UCSD-AML1 (cell line): ENCODE results near the gene AK1.

Source experiments
- DNase-seq: peaks from one replicate; lab custom pipeline; 2025; ENCODE audit not compliant: unreplicated experiment; lab: John Stamatoyannopoulos, UW

Gene AK1

DNA sequence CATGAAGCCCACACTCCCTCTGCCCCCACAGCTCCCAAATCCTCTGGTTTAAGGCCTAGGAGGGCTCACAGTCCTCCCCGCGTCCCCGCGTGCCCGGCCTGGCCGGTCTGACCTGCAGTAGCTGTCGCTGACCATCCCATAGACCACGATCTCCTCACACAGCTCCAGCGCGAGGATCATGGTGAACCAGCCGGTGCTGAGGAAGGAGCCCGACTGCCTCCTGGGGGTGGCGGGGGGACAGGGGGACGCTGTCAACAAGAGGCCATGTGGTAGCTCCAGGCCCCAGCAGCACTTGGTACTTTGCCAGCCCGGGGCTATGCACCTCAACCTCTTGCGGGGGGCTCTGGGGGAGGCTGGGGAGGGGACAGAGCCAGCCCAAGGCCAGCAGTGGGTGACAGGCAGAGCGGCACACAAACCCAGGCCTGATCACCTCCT lies 32.4 kb upstream of the AK1 start:
- DNase-seq = no peak

DNA sequence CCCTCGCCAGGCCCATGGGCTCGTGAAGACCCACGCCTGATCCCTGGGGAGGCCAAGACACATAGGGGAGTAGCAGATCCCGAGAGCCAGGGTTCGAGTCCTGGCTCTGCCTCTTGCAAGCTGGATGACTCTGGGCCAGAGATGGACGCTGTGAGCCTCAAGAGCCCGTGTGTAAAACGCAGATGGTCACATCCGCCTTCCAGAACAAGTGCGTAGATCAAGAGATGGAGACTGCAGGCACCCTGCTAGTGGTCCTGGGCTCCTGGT lies 31.1 kb upstream of the AK1 start:
- DNase-seq = no peak

DNA sequence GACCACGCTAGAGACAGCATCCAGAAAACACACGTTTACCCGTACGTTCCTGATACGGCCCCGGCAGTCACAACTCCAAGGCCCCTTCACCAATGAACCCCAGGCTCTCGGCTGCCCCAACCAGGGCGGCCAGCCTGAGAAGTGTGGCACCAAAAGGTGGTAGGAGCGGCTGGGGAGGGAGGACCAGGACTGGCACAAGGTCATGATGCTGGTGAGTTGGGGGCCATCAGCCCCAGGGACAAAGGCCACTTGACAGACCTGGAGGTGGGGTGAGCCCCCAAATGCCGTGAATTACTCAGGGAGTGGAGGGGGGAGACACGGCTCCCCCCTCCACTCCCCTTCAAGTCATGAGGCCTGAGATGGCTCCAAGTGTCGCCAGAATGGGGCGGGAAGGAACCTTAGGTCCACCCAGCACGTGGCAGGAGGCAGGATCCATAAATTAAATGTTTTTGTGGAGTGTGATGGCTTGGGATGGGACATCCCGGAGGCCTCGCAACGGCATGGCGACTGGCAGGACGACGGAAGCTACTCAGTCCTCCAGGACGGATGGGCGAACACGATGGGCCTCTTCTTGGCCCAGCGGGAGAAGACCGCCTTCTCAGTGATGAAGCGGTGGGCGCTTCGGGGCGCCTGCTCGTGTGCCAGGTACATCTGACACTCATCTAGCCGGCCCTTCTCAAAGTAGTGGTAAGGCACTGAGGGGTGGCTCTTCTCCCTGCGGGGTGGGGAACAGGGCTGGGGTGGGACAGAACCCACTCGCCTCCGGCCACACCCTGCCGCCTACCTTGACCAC lies 30.6 kb upstream of the AK1 start:
- no peak for DNase-seq

DNA sequence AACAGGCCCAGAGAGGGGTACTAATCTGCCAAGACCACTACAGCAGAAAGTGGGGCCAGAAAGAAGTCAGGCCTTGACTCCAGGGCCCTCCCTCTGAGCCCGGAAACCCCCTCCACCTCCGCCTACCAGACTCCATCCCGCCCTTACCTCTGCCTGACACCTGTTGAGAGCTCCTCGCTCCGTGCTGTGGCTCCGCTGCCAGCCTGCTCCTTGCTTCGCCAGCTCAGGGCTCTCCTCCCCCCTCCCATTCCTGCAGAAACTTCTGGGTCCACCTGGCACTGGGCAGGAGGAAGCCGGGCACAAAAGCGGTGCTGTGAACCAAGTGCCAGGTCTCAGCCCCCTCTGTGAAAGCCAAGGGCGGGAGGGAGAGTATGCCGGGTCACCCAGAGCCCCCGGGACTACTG lies 28.3 kb upstream of the AK1 start:
- no peak for DNase-seq

DNA sequence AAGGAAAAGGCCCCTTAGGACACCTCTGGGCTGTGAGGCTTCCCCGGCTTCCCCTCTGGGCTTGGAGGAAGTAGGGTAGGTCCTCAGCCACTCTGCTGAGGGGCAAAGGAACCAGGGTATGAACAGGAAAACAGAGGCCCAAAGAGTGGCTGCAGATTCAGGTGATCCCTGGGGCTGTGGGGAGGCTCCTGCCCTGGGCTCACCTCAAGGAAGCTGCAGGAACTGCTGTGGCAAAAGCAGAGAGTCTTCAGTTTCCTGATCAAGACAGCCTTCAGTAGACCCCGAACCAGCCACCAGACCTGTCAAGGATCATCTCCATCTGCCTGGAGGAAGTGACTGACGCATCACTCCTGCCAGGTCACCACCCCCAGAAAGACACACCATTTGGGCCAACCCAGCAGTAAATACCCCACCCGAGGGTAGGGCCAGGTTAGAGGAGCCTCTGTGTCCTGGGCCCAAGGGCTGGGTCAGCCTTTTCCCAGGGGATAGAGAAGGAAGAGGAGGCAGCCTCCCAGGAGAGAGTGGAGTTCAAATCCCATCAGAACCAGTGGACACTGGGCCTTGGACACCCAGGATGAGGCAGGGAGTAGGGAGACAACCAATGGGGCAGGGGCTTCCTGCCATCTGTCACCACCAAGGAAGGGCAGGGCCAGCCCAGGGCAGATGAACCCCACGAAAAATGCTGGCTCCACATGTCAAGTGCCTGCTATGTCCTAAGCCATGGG lies 27.7 kb upstream of the AK1 start:
- DNase-seq = peak; percentile 72

- DNase-seq = peak; percentile 72
Measured at GRCh38 chr9:127904561-127905003, 27.1 kb upstream of the AK1 start.

DNA sequence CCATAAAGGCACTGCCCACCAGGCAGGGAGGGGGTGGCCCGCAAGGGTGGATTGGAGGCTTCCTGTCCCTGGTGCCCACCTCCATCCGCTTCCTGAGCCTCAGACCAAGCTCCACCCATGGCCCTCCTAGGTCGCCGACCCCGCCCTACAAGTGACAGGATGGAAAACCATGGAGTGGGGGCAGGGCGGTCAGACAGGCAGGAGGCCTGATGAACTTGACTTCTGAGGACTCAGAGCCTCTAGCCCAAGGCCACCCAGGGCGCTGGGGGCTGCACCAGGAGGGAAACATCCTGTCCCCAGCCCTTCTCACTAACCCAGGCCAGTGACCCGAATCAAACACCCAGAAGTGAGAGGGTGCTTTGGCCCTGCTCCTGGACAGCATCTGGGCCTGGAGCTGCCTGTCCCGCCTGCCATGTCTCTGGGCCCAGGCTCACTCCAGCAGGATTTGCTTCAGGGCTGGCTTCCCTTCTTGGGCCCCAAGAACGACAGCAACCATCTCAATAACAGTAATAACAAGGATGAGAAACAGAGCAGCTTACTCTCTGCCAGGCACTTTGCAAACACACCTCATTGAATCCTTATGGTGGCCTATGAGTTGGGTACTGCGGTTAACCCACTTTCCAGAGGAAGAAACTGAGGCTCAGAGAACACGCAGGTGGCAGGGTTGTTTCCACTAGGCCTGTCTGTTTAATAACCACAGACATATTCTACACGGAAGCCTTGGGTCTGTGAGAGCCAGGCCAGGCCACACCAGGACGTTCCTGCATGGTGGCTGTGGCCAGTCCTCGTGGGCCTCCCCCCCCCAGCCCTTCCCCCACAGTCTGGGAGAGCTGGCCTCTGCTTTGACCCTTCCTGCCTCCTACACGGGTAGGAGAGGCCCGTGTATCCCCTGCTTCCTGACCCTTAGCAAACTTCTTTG lies 26.3 kb upstream of the AK1 start:
- DNase-seq = peak; percentile 96

DNA sequence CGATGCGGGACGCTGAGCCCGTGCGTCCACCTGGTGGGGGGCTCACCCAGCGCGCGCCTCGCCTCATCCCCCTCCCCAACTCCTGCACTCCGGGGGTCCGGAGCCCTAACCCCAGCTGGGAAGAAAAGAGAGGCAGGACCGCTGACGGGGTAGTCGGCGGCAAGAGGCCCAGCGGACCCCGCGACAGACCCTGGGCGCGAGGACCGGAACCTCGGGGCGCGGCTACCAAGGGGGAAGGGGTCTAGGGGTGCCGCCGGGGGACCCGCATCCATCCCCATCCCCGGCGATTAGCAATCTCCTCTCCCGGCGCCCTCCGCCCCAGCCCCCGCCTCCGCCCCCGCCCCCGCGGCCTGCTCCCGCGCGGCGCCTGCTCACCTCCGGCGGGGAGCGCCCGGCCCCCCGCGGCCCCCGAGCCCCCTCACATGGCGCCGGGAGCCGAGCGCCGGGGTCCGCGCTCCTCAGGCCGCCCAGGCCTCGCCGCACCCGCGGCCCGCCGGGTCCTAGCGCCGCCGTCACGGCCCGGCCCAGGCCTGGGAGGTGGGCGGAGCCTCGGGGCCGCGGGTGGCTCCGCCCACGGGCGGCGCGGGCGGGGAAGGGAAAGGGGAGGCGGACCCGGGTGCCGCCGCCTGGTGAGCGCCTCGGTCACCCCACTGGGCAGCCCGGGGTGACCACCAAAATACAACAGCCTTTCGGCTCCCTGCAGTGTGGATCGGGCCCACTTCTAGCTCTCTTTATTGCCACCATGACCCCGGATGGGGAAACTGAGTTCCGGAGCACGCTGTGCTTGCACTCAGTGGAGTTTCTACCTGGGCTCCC lies 21.9 kb upstream of the AK1 start, which contains the start of gene ST6GALNAC6:
TSS of gene ST6GALNAC6 (minus strand) at position 476 of the 816 bp plus-strand sequence. CDS start 1,622 bp downstream, outside the sequence.
- DNase-seq = peak; percentile 89

- peak; percentile 57 for DNase-seq
Measured at GRCh38 chr9:127898433-127899127, 21.1 kb upstream of the AK1 start.

DNA sequence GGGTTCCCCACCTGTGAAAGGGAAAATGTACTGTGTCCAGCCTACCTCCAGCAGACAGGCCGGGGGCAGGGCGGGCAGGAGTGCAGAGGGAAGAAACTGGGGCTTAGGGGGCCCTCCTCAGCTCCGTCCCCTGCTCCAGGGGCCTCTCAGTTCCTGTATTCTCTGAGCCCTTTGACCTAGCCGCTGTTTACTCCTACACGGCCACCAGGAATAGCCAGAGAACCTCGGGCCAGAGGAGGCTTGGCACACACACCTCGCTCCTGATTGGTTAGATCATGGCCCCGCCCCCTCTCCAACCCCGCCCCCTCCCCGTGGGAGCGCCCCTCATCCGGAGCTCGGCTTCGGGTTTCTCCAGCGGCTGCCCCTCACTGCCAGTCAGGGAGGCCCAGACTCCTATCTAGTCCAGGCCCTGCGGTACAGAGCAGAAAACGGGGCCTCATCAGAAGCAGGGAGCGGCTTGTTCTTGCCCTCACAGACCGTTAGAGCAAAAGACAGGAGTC lies 19.8 kb upstream of the AK1 start:
- peak; percentile 60 for DNase-seq

DNA sequence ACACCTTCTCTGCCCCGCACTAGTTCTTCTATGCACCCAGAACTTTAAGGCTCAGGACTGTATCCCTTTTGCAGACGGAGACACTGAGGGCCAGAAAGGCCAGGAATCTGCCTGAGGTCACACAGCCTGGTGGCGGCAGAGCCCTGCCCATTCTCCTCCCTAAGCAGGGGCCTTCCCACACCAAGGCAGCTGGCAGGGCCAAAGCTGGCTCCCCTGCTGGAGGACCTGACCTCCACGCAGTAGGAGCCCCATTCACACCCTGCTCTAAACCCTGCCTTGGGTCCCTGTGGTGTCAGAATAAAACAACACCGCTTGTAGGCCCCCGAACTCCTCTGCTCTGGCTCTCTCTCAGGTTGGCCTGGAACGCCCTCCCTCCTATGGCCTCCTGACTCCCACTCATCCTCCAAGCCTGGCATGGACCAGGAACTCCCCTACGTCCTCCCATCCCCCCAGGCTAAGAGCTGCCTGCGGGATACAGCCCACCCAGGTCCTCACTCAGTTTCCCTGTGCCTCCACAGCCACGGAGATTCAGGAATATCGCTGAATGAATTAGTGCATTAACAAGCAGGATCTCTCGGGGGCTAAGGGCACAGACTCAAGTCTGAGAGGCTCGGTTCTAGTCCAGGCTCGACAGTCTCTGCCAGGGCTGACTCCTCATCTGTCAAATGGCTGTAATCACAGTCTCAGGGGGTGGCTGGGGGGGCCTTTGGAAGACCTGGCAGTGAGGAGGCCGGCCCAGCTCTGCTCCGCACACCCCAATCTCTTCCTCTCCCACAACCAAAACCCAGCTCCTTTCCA lies 19.1 kb upstream of the AK1 start:
- DNase-seq = no peak

DNA sequence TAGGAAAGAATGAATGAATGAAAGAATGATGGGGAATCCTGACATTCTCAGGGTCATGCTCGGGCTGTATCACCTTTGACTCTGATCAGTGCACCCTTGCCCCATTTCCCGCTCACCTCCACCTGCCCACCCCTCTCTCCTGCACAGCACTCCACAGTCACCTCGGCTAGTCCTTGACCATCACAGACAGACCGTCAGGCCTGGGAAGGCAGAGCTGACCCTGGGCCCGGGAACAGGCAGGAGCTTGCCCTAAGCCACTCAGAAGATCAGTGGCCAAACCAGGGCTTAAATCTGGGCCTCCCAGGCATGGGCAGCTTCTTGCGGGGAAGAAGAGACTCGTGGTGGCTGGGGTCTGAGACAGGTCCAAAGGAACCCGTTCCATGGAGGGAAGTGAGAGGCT lies 18.3 kb upstream of the AK1 start:
- DNase-seq = no peak

GRCh38 chr9:127893392-127893791 lies 15.9 kb upstream of the AK1 start:
- DNase-seq = no peak

DNA sequence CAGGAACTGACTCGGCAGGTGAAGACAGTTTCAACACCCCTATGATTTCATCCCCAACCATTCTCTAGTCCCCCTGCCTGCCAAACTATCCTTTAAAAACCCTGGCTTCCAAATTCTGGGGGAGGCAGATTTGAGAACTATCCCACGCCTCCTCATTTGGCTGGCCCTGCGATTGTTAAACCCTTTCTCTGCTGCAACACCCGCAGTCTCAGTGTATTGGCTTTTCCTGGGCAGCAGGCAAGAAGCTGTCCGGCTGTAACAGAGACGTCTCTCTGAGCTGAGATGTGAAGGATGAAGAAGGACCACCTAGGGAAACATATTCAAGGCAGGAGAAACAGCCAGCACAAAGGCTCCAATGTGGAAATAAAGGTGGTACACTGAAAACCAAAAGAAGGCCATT lies 15.4 kb upstream of the AK1 start:
- no peak for DNase-seq

DNA sequence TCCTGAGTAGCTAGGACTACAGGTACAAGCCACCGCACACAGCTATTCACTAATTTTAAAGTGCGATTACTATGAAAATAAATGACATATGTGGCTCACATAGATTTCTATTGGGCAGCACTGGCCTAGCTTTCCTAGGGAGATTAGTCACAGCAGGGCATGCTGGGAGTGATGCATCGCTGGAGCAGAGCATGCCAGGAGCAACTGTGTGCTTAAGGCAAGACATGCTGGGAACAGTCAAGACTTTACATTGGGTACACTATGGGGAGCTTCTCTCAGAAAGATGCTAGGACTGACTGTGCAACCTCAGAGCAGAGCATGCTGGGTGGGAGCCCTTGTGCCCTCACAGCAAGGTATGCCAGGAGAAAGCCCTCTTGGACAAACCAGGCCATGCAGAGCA lies 12.6 kb upstream of the AK1 start:
- DNase-seq = no peak

- no peak for DNase-seq
Measured at GRCh38 chr9:127887792-127888191, 10.3 kb upstream of the AK1 start.

GRCh38 chr9:127886401-127886972 lies 9.0 kb upstream of the AK1 start:
- DNase-seq = no peak

- no peak for DNase-seq
Measured at GRCh38 chr9:127885508-127886281, 8.2 kb upstream of the AK1 start.
